Activated naive CD4-positive, alpha-beta T cell treated with anti-CD3 and anti-CD28 coated beads, Interleukin-2, amount 50 U/mL, for 24 hours (primary cell): ENCODE data around the gene FSTL5.
"Not testable (repeated sequence)": the region's sequence is repeated elsewhere in the genome, so short reads cannot be mapped to it uniquely, and the experiment has no call there.

Experiments used
- H3K27ac Mint-ChIP-seq: one replicate; pipeline ENCODE4 v1.8.0; 2021; ENCODE audit warnings: mild to moderate bottlenecking, mixed read lengths
- H3K27me3 Mint-ChIP-seq: one replicate; pipeline ENCODE4 v1.8.0; 2021; ENCODE audit warnings: mixed read lengths
- H3K36me3 Mint-ChIP-seq: one replicate; pipeline ENCODE4 v1.8.0; 2021; ENCODE audit warnings: mixed read lengths
- H3K4me1 Mint-ChIP-seq: one replicate; pipeline ENCODE4 v1.8.0; 2021; ENCODE audit warnings: mixed read lengths
- H3K4me3 Mint-ChIP-seq: one replicate; pipeline ENCODE4 v1.8.0; 2021; ENCODE audit warnings: mild to moderate bottlenecking, mixed read lengths
- H3K9me3 Mint-ChIP-seq: one replicate; pipeline ENCODE4 v1.8.0; 2021; ENCODE audit warnings: mixed read lengths

FSTL5 gene

DNA sequence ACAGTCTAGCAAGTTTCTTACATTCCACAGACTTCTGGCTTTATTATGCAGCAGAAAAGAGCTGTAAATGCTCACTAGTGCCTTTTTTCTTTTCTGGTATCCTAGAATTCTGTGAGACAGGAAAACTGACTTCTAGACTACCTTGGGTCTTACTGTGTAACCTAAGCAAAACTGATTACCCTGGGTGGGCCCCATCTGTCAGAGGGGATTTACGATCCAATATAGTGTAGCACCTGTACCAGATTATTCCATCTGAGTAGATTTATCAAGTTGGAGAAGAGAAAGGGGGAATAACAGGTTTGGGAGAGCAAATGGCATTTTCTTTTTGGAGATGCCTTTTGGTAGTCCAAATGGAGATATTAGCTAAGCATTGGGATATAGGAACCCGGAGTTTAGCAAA, 46.7 kb downstream of the FSTL5 start:
- Mint-ChIP-seq H3K27me3 (no peaks in the 10 kb centered on the region), H3K27ac (no peak overlapping the region), H3K9me3 (no peaks in the 10 kb centered on the region), H3K4me3 (no peak overlapping the region), H3K36me3 (no peaks in the 10 kb centered on the region), H3K4me1 (no peaks in the 10 kb centered on the region)

DNA sequence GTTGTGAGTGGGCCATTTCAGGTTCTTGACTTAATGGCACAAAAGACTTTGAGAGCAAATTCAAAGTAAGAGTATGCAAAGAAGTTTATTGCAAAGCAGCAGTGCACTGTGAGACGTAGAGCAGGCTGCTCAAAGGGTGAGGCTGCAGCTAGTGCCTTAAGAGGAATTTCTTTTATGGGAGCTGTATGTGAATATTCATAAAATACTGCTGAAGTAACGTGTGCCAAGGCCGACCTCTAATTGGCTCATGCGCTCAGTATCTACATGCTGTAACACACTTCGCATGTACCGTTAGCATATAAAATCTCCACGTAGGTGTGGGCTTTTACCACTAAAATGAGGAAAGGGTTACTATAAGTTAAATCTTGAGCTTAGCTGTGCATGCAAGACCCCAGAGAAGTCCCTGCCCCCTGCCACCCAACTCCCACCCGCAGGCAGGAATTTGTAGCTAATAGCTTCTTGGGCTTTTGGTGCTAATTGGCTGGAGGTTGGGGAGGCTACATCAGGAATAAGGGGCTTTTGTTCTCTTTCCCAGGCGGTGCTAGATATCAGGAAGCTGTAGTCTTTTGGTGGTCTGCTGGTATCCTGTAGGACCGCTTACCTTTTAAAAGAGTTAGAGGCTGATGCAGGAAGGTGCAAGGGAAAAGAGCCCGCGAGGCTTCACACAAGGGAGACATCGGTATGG, 47.6 kb downstream of the FSTL5 start:
- Mint-ChIP-seq H3K4me3 (no peak overlapping the region), H3K4me1 (no peaks in the 10 kb centered on the region), H3K27me3 (no peaks in the 10 kb centered on the region), H3K36me3 (no peaks in the 10 kb centered on the region), H3K9me3 (no peaks in the 10 kb centered on the region), H3K27ac (no peak overlapping the region)

DNA sequence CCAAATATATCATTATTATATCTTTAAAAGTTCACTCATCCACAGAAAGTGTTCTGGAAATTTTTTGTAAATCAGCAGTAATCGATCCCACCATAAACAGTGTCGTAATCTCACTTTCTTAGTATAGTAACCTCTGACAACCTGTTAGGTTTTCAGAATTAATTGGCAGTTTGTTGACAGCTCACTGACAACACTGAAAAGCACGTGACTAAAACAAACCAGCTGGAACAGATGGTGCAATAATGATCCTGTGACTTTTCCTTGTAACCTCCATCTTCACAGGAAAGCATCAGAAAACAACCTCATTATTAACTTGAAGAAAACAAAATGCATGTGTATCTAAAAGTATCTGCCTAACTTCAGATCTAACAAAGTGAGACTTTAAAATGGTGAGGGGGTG, 48.5 kb downstream of the FSTL5 start:
- Mint-ChIP-seq H3K4me3 (no peak overlapping the region), H3K27me3 (no peaks in the 10 kb centered on the region), H3K27ac (no peak overlapping the region), H3K9me3 (no peaks in the 10 kb centered on the region), H3K36me3 (no peaks in the 10 kb centered on the region), H3K4me1 (no peaks in the 10 kb centered on the region)

DNA sequence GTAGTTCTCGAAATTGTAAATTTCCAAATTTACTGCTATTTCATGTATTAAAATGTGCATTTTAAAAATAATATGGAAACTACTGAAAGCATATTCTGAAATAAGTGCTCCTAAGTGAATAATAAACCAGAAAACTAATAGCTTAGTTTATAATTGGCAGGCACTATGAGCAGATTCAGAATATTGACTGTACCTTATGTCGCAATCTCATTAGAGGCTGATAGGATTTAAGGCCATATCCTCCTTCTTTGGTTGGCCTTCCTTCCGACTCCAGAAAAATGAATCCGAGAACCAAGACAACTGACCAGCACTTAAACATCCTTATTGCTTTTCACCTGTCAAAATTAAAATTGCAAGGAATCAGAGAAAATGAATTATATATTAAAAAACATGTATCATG, 52.7 kb downstream of the FSTL5 start:
- no peak overlapping the region for H3K27ac Mint-ChIP-seq

DNA sequence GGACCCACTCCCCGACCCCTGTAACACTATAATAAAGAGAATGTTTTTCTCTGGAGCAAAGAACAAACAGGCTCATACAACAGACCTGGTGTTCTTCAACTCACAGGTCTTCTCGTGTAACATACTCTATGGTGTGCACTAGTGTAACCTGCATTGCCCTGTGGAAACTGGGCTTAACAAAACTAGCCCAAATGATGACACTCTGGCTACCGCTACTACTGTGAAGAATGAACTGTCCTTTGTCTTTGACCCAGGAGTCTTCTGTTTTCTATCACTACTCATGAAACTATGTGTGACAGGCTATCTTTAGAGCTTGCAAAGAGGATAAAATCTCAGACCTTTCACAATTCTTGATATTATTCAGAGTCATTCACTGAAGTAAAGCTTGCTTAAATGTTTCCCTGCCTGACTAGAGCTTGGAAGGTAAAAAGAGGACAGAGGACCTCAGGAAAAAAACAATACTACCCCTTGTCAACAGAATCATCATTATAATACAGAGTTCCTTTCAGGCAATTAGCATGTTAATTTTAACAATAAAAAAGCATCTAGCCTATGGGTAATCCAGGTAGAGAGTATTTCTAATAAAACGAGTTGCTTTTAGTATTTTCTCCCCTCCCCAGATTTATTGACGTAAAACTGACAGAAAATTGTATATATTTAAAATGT, 59.2 kb downstream of the FSTL5 start:
- H3K4me3 Mint-ChIP-seq, result no peak overlapping the region
- no peaks in the 10 kb centered on the region for H3K36me3 Mint-ChIP-seq
- H3K4me1 Mint-ChIP-seq, result no peaks in the 10 kb centered on the region
- H3K27ac Mint-ChIP-seq, result no peak overlapping the region
- H3K9me3 Mint-ChIP-seq, result no peaks in the 10 kb centered on the region
- H3K27me3 Mint-ChIP-seq, result no peaks in the 10 kb centered on the region

More for the DNA sequence above, 52.7 kb downstream of the FSTL5 start:
- Mint-ChIP-seq H3K4me3 (no peak overlapping the region), H3K36me3 (no peaks in the 10 kb centered on the region), H3K27me3 (no peaks in the 10 kb centered on the region), H3K9me3 (no peaks in the 10 kb centered on the region), H3K4me1 (no peaks in the 10 kb centered on the region)

DNA sequence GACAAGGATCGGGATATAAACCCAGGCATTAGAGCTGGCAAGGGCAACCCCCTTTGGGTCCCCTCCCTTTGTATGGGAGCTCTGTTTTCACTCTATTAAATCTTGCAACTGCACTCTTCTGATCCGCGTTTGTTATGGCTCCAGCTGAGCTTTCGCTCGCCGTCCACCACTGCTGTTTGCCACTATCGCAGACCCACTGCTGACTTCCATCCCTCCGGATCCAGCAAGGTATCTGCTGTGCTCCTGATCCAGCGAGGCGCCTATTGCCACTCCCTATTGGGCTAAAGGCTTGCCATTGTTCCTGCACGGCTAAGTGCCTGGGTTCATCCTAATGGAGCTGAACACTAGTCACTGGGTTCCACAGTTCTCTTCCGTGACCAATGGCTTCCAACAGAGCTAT, 59.9 kb downstream of the FSTL5 start:
- H3K27me3 Mint-ChIP-seq, H3K9me3 Mint-ChIP-seq, H3K27ac Mint-ChIP-seq, H3K36me3 Mint-ChIP-seq, H3K4me3 Mint-ChIP-seq, H3K4me1 Mint-ChIP-seq: not testable (repeated sequence)

DNA sequence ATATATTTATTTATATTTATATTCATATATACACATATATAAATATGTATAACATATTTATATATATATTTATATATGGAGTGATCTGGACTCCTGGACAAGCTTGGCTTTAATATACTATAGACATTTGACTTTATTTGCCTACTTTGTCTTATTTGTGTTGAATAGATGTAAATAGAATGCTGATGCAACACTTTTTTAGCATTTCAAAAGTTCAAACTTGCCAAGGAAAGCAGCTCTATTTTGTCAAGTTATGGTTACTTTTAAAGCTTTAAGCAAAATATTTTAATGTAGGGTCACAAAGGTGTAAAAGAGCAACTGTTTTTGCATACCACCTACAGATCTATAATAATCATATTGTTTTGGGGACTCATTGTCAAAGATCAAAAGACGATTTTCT, 61.1 kb downstream of the FSTL5 start:
- no peaks in the 10 kb centered on the region for H3K9me3 Mint-ChIP-seq
- no peak overlapping the region for H3K4me3 Mint-ChIP-seq
- no peak overlapping the region for H3K27ac Mint-ChIP-seq
- no peaks in the 10 kb centered on the region for H3K4me1 Mint-ChIP-seq
- H3K27me3 Mint-ChIP-seq, result no peaks in the 10 kb centered on the region
- H3K36me3 Mint-ChIP-seq, result no peaks in the 10 kb centered on the region

DNA sequence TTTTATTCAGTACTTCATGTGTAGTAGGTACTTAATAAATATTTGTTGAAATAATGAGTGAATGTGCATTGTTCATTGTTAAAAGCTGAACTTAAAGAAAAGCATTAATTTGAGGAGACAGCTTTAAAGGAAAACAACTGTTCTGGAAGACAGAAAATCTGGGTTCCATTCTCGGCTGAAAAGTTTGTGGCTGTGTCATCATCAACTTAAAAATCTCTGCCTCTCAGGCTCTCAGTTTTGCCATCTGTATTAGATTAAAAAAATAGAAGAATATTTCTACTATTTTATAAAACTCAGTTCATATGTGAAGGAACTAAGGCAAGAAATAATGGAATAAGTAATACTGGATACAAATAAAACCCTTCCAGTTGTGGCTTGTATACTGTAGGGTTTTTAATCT, 62.5 kb downstream of the FSTL5 start:
- no peaks in the 10 kb centered on the region for H3K9me3 Mint-ChIP-seq
- no peaks in the 10 kb centered on the region for H3K36me3 Mint-ChIP-seq
- H3K27me3 Mint-ChIP-seq, result no peaks in the 10 kb centered on the region
- no peak overlapping the region for H3K4me3 Mint-ChIP-seq
- no peak overlapping the region for H3K27ac Mint-ChIP-seq
- H3K4me1 Mint-ChIP-seq, result no peaks in the 10 kb centered on the region

DNA sequence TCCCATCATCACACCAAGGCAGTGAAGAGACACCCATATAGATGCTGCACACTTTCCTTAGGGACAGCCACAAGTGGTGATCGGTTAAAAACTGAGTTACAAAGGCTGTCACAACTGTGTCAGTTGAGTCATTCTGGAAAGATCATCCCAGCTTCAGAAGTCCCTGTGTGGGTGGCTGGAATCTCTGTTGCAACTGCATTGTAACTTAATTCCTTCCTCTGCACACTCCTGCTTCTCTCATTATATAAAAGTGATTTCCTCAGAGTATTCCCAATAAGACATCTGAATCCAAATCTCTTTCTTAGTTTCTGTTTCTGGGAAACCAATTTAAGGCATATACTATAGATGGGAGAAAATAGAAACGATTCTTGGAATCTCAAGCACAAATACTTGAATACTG, 88.1 kb downstream of the FSTL5 start:
- Mint-ChIP-seq H3K27me3 (no peaks in the 10 kb centered on the region), H3K27ac (no peak overlapping the region), H3K4me1 (no peaks in the 10 kb centered on the region)

DNA sequence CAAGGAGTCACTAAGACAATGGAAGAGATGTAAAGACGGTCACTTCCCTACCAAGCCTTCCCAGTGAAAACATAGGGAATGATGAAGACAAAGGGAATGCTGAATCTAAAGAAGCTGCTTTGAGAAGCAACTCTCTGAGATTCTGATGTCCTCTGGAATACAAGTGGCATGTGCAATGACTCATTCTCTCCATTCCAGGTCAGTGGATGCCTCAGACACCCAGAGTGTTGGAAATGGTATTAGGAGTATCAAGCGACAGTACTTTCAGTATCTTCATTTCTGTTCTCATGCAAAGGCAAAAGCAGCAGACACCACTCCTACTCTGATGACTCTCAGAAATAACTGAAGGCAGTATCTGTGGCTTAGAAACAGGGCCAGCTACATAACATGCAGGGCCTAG, 102.6 kb downstream of the FSTL5 start:
- Mint-ChIP-seq H3K9me3 (peaks cover 12% of the 10 kb centered on the region), H3K4me3 (no peak overlapping the region), H3K4me1 (no peaks in the 10 kb centered on the region), H3K36me3 (no peaks in the 10 kb centered on the region), H3K27ac (no peak overlapping the region), H3K27me3 (no peaks in the 10 kb centered on the region)

More for the DNA sequence above, 88.1 kb downstream of the FSTL5 start:
- Mint-ChIP-seq H3K4me3 (no peak overlapping the region), H3K9me3 (no peaks in the 10 kb centered on the region), H3K36me3 (no peaks in the 10 kb centered on the region)

DNA sequence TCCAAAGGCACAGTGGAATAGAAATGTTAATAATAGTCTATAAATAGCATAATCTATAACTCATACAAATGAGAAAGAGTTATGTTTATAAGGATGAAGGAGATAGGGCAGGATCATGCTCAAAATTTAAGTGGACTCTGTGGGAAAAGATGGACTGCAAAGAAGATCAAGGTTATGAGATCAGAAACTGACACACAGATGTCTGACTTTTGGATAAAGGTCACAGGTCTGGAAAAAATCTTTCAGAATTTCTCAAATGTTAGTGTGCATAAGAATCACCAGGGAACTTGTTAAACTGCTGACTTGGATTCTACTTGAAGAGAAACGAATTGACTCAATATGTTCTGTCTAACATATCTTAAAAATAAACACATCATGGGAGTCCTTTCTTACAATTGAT, 104.1 kb downstream of the FSTL5 start:
- H3K27ac Mint-ChIP-seq, result no peak overlapping the region
- H3K9me3 Mint-ChIP-seq, result peaks cover 6% of the 10 kb centered on the region
- no peaks in the 10 kb centered on the region for H3K4me1 Mint-ChIP-seq
- no peak overlapping the region for H3K4me3 Mint-ChIP-seq
- H3K27me3 Mint-ChIP-seq, result no peaks in the 10 kb centered on the region
- H3K36me3 Mint-ChIP-seq, result no peaks in the 10 kb centered on the region

DNA sequence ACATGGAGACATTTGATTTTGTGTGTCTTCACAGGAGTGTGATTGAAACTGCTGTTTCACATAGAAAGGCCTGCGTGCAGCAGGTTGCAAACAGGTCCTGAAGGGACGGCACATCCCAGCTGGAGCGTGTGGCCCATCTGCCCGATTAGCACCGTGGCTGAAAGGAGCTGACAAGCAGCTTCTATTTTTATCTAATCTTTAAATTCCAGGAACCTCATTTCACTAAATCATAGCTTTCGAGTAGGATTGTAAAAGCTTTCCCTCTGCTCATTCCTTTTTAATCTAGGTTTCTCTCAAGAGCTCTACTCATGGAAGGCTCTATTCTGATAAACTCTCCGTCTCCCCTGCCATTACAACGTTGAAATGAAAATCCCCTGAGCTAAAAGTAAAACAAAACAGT, 106.8 kb downstream of the FSTL5 start:
- H3K4me3 Mint-ChIP-seq, result no peak overlapping the region
- H3K9me3 Mint-ChIP-seq, result no peaks in the 10 kb centered on the region
- H3K27me3 Mint-ChIP-seq, result no peaks in the 10 kb centered on the region
- H3K27ac Mint-ChIP-seq, result no peak overlapping the region
- H3K36me3 Mint-ChIP-seq, result no peaks in the 10 kb centered on the region
- H3K4me1 Mint-ChIP-seq, result no peaks in the 10 kb centered on the region

DNA sequence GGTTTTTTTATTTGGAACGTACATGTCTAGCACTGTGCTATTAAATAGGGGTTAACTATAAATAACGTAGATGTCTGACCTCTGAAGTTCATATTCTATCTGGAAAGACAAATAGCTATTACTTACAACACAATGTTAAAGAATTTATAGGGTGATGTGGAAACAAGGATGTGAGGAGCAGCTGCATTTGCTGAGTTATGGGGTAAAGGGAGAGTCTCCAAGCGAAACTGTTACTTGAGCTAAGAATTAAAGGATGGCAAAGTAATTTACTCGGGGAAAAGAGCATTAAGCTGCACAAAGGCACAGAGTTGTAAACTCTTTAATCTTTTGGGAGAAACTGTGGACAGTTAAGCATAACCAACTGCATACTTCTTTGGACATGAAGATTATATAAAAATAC, 117.7 kb downstream of the FSTL5 start:
- Mint-ChIP-seq H3K4me3 (no peak overlapping the region), H3K36me3 (no peaks in the 10 kb centered on the region), H3K4me1 (no peaks in the 10 kb centered on the region), H3K9me3 (no peaks in the 10 kb centered on the region), H3K27me3 (no peaks in the 10 kb centered on the region), H3K27ac (no peak overlapping the region)

DNA sequence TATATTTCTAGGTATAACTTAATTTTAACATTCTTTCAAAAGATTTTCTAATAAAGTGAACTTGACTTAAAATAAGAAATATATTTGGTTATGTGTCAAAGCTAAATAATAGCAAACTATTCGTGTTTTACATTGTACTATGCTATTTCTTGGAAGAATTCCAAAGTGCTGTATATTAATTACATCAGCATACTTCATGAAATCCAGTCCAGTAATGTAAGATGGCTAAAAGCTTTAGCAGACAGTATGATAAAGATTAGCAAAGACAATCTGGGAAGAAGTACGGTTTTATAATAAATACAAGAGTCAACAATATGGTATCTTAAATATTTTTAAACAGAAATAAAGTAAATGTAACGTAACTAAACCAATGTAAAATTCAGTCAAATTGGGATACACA, 125.7 kb downstream of the FSTL5 start:
- H3K9me3 Mint-ChIP-seq, result no peaks in the 10 kb centered on the region
- no peak overlapping the region for H3K27ac Mint-ChIP-seq
- no peaks in the 10 kb centered on the region for H3K4me1 Mint-ChIP-seq
- H3K27me3 Mint-ChIP-seq, result no peaks in the 10 kb centered on the region
- no peaks in the 10 kb centered on the region for H3K36me3 Mint-ChIP-seq
- H3K4me3 Mint-ChIP-seq, result no peak overlapping the region

DNA sequence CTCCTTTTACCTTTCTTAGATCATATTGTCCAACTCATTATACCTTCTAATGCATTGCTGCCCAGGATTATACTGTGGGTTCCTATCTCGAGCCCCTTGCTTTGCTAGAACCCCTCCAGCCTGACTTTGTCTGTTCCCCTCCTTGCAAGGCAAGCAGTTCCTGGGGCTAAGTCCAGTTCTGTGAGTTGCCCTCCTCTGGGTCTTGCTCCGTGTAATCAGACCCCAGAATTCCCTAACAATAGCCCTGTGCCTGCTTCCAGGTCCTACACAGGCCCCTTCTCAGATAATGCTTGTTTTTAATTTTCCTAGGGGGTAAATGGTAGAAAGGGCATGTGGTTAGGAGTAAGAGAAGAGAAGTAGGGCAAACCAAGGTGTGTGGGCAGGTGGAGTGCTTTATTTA, 145.9 kb downstream of the FSTL5 start:
- Mint-ChIP-seq H3K9me3 (no peaks in the 10 kb centered on the region), H3K27ac (no peak overlapping the region), H3K4me3 (no peak overlapping the region), H3K36me3 (no peaks in the 10 kb centered on the region), H3K27me3 (no peaks in the 10 kb centered on the region), H3K4me1 (no peaks in the 10 kb centered on the region)

DNA sequence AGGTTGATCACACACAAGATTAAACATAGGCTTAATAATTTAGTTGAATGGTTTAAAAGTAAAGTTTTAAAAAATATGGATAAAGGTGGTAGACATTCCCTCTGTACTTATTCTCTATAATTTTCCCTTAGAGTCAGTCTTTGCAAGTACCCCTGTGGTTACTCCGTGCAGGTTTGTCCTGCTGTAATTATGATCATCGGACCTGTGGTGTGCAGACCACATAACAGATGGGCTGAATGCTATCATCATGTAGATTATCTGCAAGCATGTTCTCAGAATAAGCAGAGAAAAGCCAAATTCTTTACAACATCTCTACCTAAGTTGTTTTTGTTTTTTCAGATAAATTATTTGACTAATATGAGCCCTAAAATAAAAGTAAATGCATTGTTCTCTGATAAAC, 146.8 kb downstream of the FSTL5 start:
- Mint-ChIP-seq H3K4me1 (no peaks in the 10 kb centered on the region), H3K27ac (no peak overlapping the region), H3K4me3 (no peak overlapping the region), H3K9me3 (no peaks in the 10 kb centered on the region), H3K27me3 (no peaks in the 10 kb centered on the region), H3K36me3 (no peaks in the 10 kb centered on the region)

DNA sequence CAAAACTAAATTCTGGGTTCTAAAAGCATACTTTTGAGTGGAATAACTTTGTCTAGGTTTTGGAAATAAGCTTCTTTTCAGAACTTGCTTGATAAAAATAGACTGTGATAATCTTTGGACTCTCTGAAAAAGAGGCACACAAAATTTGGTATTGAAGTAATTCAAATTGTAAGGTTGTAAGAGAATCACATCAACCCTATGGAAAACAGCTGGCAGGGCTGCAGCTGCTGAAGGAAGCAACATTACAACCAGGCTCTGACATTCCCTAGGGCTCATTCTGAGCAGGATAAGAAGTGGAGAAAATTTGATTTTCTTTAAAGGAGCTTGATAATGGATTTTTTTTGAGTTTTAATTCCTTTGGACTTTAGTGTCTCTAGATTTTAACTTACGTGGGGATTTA, 147.6 kb downstream of the FSTL5 start:
- Mint-ChIP-seq H3K27ac (no peak overlapping the region), H3K4me3 (no peak overlapping the region), H3K9me3 (no peaks in the 10 kb centered on the region), H3K4me1 (no peaks in the 10 kb centered on the region), H3K36me3 (no peaks in the 10 kb centered on the region), H3K27me3 (no peaks in the 10 kb centered on the region)
